ENCODE data around the gene KDELR3.

GRCh38 chr22:38448945-38449745 lies 18.8 kb upstream of the KDELR3 start:
- TF ChIP-seq CTCF (conservative IDR thresholded peaks at IDR 0.05; ENCODE audit: low read length) (no peak), EZH2phosphoT487 (IDR thresholded peaks at IDR 0.05; ENCODE audit: borderline replicate concordance, low read depth, low read length) (no peak)

Measured in OCI-LY7 (cell line).